PC-3 (cell line): ENCODE data around the gene ATXN7L1. TPM values are rescaled to one million over a fixed set of nuclear protein-coding genes. Genes with fewer than 3 reads are reported as not detected.

Experiments used
- ATAC-seq: fragments of 200-7000 bp; cut with Tn5 transposase; 2 replicates; pipeline ENCODE4 v1.9.1; 2020; ENCODE audit warnings: mild to moderate bottlenecking, moderate library complexity
- BruUV-seq: library from RNA; stranded (reverse); fragments of 400-500 nt; replicated peaks from 2 replicates; lab custom pipeline; 2021; lab: Mats Ljungman, UMichigan
- CTCF ChIA-PET: fragments of 300-600 bp; sonication (Branson Sonifier 250); formaldehyde crosslinking; loops from one replicate; lab custom pipeline; 2022; ENCODE audit warnings: antibody characterized with exemption; lab: Charles Lee
- POLR2A ChIA-PET: fragments of 300-600 bp; sonication (Branson Sonifier 250); formaldehyde crosslinking; loops from one replicate; lab custom pipeline; 2022; ENCODE audit warnings: antibody characterized with exemption; ENCODE audit not compliant: unreplicated experiment; lab: Charles Lee
- DNase-seq: peaks from one replicate; pipeline ENCODE4 v3.0.0-alpha.2; 2015
- H2AFZ ChIP-seq: fragments of 300-600 bp; sonication (generic); 2 replicates; pipeline ENCODE4 v1.6.0; 2016; ENCODE audit warnings: antibody characterized with exemption, low read length
- H3F3A ChIP-seq: fragments of 300-600 bp; sonication (generic); one replicate; pipeline ENCODE4 v1.6.0; 2017; ENCODE audit warnings: antibody characterized with exemption, low read length, control low read depth, mild to moderate bottlenecking; ENCODE audit not compliant: unreplicated experiment
- H3K27ac ChIP-seq: fragments of 300-600 bp; sonication (generic); 2 replicates; pipeline ENCODE4 v1.5.1; 2016; ENCODE audit warnings: mild to moderate bottlenecking, low read length
- H3K27me3 ChIP-seq: fragments of 300-600 bp; sonication (generic); 2 replicates; pipeline ENCODE4 v1.6.1; 2016; ENCODE audit warnings: low read length, mixed read lengths
- H3K36me3 ChIP-seq: fragments of 300-600 bp; sonication (generic); 2 replicates; pipeline ENCODE4 v1.6.1; 2016; ENCODE audit warnings: low read depth, mixed run types, low read length, mixed read lengths
- H3K4me1 ChIP-seq: fragments of 300-600 bp; sonication (generic); 2 replicates; pipeline ENCODE4 v1.5.1; 2016; ENCODE audit warnings: low read length; ENCODE audit not compliant: insufficient read depth
- H3K4me2 ChIP-seq: fragments of 300-600 bp; sonication (generic); 2 replicates; pipeline ENCODE4 v1.6.0; 2016; ENCODE audit warnings: low read length
- H3K4me3 ChIP-seq: fragments of 300-600 bp; sonication (generic); 2 replicates; pipeline ENCODE4 v1.5.1; 2016; ENCODE audit warnings: mild to moderate bottlenecking, low read length, mixed read lengths
- H3K79me2 ChIP-seq: fragments of 300-600 bp; sonication (generic); 2 replicates; pipeline ENCODE4 v1.6.1; 2017; ENCODE audit warnings: low read length, mixed read lengths
- H3K9ac ChIP-seq: fragments of 300-600 bp; sonication (generic); 2 replicates; pipeline ENCODE4 v1.6.0; 2016; ENCODE audit warnings: mild to moderate bottlenecking, low read length
- H3K9me2 ChIP-seq: fragments of 300-600 bp; sonication (generic); replicated peaks from 2 replicates; pipeline ENCODE4 v1.6.1; 2016; ENCODE audit warnings: mixed run types, low read length, mixed read lengths
- H3K9me3 ChIP-seq: fragments of 300-600 bp; sonication (generic); 2 replicates; pipeline ENCODE4 v1.6.1; 2016; ENCODE audit warnings: low read length, mixed read lengths
- H4K20me1 ChIP-seq: fragments of 300-600 bp; sonication (generic); 2 replicates; pipeline ENCODE4 v1.6.1; 2016; ENCODE audit warnings: low read length, mixed read lengths
- EZH2 ChIP-seq: fragments of 300-600 bp; sonication (generic); IDR thresholded peaks from one replicate; pipeline ENCODE4 v1.6.1; 2017; ENCODE audit warnings: antibody characterized with exemption, mild to moderate bottlenecking, low read length; ENCODE audit not compliant: unreplicated experiment
- EZH2phosphoT487 ChIP-seq: fragments of 300-600 bp; sonication (generic); IDR thresholded peaks from 2 replicates; pipeline ENCODE4 v1.6.1; 2018; ENCODE audit warnings: mild to moderate bottlenecking, antibody characterized with exemption, low read length, borderline replicate concordance
- intact Hi-C: fragments of 100-400 bp; cut with micrococcal nuclease; formaldehyde crosslinking; loops from 2 replicates; pipeline ENCODE4 v1.9.0; 2023
- total RNA-seq: library from RNA; depleted of rRNA; stranded (reverse); fragments of >200 nt; gene quantifications from 2 replicates; pipeline ENCODE4 v1.2.3, GENCODE V29; 2014
- TF ChIP-seq, protein P1 (sequence below): fragments of 300-600 bp; sonication (generic); conservative IDR thresholded peaks from 2 replicates; pipeline ENCODE4 v1.5.1; 2017; ENCODE audit warnings: antibody characterized with exemption, low read depth, mild to moderate bottlenecking, low read length

Gene ATXN7L1
- total RNA-seq, 1 experiment from 2014 or later, result 16.0 TPM

DNA sequence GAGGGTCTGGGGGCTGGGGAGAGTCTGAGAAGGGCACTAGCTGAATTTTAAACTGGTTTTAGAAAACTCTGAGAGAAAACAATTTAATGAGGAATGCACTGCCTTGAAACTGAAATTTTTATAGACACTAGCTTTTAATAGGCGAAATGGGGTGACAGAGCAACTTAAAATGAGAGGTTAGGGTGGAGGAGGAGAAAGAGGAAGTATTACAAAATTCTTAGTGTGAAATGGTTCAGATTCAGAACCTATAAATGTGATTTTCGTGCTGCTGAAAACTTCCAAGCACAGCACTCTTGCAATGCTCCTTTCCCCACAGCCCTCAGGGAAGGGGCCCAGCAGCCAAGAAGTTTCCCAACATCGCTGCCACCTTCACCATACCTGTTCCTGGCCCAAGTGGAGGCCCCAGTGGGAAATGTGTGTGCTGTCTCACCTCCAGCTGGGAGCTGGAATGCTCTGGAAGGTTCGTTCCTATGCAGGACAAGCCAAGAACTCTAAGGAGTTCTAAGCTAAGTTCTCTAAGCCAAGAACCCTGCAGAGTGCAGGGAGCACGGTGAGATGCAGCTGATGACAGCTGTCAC is 60.0 kb downstream of the ATXN7L1 start:
- Histone ChIP-seq H3K27me3 (no peaks in the 10 kb centered on the region), H3K4me1 (no peaks in the 10 kb centered on the region), H3K9me2 (no peaks in the 10 kb centered on the region), H3K36me3 (no peaks in the 10 kb centered on the region), H3K4me2 (no peak overlapping the region), H3K9ac (no peak overlapping the region), H3K9me3 (no peaks in the 10 kb centered on the region), H2AFZ (no peak overlapping the region), H3K4me3 (no peak overlapping the region), H3F3A (no peaks in the 10 kb centered on the region), H3K79me2 (no peaks in the 10 kb centered on the region), H3K27ac (no peak overlapping the region), H4K20me1 (no peaks in the 10 kb centered on the region)
- DNase-seq (no peak), ATAC-seq (no peak)
- POLR2A ChIA-PET, result no interaction called here
- no TSS peak for BruUV-seq
- CTCF ChIA-PET, result no interaction called here
- no peak for TF ChIP-seq EZH2phosphoT487
- no peak for TF ChIP-seq EZH2
- TF ChIP-seq, protein P1, sequence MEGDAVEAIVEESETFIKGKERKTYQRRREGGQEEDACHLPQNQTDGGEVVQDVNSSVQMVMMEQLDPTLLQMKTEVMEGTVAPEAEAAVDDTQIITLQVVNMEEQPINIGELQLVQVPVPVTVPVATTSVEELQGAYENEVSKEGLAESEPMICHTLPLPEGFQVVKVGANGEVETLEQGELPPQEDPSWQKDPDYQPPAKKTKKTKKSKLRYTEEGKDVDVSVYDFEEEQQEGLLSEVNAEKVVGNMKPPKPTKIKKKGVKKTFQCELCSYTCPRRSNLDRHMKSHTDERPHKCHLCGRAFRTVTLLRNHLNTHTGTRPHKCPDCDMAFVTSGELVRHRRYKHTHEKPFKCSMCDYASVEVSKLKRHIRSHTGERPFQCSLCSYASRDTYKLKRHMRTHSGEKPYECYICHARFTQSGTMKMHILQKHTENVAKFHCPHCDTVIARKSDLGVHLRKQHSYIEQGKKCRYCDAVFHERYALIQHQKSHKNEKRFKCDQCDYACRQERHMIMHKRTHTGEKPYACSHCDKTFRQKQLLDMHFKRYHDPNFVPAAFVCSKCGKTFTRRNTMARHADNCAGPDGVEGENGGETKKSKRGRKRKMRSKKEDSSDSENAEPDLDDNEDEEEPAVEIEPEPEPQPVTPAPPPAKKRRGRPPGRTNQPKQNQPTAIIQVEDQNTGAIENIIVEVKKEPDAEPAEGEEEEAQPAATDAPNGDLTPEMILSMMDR, result no peak
- intact Hi-C loops, result no loop called here

DNA sequence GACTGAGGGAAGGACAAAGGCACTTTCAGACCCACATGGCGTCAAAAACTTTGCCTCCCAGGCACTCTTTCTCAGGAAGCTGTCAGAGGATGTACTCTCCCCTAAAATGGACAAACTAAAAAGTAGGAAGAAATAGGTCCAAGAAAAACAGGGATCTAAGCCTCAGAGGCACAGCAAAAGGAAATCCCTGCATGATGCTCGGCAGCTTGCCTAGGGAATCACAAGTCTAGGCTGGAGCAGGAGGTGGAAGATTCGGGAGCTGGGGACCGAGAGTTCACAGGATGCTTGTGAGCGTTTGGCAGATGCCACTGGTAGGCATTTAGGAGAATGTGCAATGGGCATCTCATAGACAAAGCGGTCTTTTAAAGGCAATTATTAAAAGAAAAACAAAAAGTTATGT is 60.8 kb downstream of the ATXN7L1 start:
- Histone ChIP-seq H3K4me2 (no peak overlapping the region), H4K20me1 (no peaks in the 10 kb centered on the region), H3K27ac (no peak overlapping the region), H3K9ac (no peak overlapping the region), H3K4me3 (no peak overlapping the region), H3K36me3 (no peaks in the 10 kb centered on the region), H3K27me3 (no peaks in the 10 kb centered on the region), H3K9me3 (no peaks in the 10 kb centered on the region), H3K79me2 (no peaks in the 10 kb centered on the region), H3K4me1 (no peaks in the 10 kb centered on the region), H2AFZ (no peak overlapping the region), H3K9me2 (no peaks in the 10 kb centered on the region), H3F3A (no peaks in the 10 kb centered on the region)
- ChIA-PET POLR2A (no interaction called here), CTCF (no interaction called here)
- TF ChIP-seq EZH2, result no peak
- no peak for TF ChIP-seq EZH2phosphoT487
- TF ChIP-seq, protein P1, result no peak
- ATAC-seq (no peak), DNase-seq (no peak)
- intact Hi-C loops, result no loop called here
- BruUV-seq, result no TSS peak

DNA sequence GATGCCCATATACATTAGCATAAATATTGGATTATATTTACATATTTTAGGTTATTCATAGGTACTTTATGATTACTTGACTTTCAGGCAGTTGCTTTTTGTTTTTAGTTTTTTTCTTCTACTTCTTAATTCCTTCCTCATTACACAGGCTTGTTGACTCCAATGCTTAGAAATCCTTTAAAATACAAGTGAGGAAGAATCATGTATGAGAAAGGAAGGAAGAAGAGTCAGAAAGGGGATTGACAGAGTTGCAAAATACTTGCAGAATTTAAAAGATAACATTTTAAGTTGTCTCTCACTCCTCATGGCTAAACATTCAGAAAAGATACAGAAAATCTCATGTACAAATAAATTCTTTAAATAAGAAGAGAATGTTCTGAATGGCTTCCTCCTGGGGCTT is 61.9 kb downstream of the ATXN7L1 start:
- CTCF ChIA-PET, result no interaction called here

More for the DNA sequence above, 61.9 kb downstream of the ATXN7L1 start:
- no TSS peak for BruUV-seq
- Histone ChIP-seq H3K36me3 (no peaks in the 10 kb centered on the region), H3K4me1 (peaks cover 7% of the 10 kb centered on the region), H3K79me2 (no peaks in the 10 kb centered on the region), H3K9me3 (no peaks in the 10 kb centered on the region), H3K27ac (no peak overlapping the region), H3K4me3 (no peak overlapping the region), H2AFZ (no peak overlapping the region), H3K9me2 (no peaks in the 10 kb centered on the region), H3K4me2 (no peak overlapping the region), H3K9ac (no peak overlapping the region), H3F3A (no peaks in the 10 kb centered on the region), H4K20me1 (no peaks in the 10 kb centered on the region), H3K27me3 (no peaks in the 10 kb centered on the region)
- DNase-seq (no peak), ATAC-seq (no peak)
- intact Hi-C loops, result no loop called here
- POLR2A ChIA-PET, result no interaction called here
- TF ChIP-seq, protein P1, result no peak
- no peak for TF ChIP-seq EZH2phosphoT487
- no peak for TF ChIP-seq EZH2
